ENCODE measurements around the gene TCHP.

The TCHP gene

DNA sequence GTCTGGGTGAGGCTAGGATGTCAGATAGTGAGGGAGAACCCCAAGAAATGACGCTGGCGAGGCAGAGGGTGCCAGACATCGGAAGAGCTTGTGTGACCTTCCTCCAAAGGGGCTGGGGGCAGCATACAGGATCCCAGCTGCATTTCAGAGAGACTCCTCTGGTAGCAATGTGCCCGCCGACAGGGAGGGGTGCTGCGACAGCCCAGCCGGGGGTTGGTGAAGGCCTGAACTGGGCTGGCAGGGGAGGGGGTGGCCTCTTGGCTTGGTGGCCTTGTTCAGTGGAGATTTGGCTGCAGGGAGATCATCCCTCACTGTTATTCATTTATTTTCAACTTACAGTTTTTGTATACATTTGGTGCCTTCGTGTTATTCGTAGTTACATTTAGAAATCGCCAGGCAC is 5.2 kb downstream of the TCHP start:
- TF ChIP-seq, protein P1, sequence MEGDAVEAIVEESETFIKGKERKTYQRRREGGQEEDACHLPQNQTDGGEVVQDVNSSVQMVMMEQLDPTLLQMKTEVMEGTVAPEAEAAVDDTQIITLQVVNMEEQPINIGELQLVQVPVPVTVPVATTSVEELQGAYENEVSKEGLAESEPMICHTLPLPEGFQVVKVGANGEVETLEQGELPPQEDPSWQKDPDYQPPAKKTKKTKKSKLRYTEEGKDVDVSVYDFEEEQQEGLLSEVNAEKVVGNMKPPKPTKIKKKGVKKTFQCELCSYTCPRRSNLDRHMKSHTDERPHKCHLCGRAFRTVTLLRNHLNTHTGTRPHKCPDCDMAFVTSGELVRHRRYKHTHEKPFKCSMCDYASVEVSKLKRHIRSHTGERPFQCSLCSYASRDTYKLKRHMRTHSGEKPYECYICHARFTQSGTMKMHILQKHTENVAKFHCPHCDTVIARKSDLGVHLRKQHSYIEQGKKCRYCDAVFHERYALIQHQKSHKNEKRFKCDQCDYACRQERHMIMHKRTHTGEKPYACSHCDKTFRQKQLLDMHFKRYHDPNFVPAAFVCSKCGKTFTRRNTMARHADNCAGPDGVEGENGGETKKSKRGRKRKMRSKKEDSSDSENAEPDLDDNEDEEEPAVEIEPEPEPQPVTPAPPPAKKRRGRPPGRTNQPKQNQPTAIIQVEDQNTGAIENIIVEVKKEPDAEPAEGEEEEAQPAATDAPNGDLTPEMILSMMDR (IDR thresholded peaks at IDR 0.05; ENCODE audit: insufficient read depth, low read length, poor library complexity, severe bottlenecking), result no peak
- TF ChIP-seq EZH2phosphoT487 (conservative IDR thresholded peaks at IDR 0.05; ENCODE audit: low read length), result no peak
- Histone ChIP-seq H3K4me3 (ENCODE audit: insufficient read depth, low read length, poor library complexity, severe bottlenecking) (no peak overlapping the region), H3K4me2 (ENCODE audit: low read depth, low read length, poor library complexity, severe bottlenecking) (no peak overlapping the region), H2AFZ (ENCODE audit: low read depth, low read length, severe bottlenecking) (no peak overlapping the region), H3K9ac (ENCODE audit: low read length) (no peak overlapping the region), H3K36me3 (ENCODE audit: low read length) (no peaks in the 10 kb centered on the region), H3K27ac (ENCODE audit: low read depth, low read length) (no peak overlapping the region), H3K27me3 (ENCODE audit: low read length) (no peaks in the 10 kb centered on the region), H3K9me2 (replicated peaks; ENCODE audit: insufficient read depth, low read length) (no peaks in the 10 kb centered on the region), H3K9me3 (ENCODE audit: insufficient read depth, low read length) (no peaks in the 10 kb centered on the region), H3K79me2 (ENCODE audit: insufficient read depth, low read length) (peaks cover 20% of the 10 kb centered on the region), H4K20me1 (ENCODE audit: low read depth, low read length) (no peaks in the 10 kb centered on the region), H3F3A (ENCODE audit: insufficient read depth) (no peaks in the 10 kb centered on the region)

DNA sequence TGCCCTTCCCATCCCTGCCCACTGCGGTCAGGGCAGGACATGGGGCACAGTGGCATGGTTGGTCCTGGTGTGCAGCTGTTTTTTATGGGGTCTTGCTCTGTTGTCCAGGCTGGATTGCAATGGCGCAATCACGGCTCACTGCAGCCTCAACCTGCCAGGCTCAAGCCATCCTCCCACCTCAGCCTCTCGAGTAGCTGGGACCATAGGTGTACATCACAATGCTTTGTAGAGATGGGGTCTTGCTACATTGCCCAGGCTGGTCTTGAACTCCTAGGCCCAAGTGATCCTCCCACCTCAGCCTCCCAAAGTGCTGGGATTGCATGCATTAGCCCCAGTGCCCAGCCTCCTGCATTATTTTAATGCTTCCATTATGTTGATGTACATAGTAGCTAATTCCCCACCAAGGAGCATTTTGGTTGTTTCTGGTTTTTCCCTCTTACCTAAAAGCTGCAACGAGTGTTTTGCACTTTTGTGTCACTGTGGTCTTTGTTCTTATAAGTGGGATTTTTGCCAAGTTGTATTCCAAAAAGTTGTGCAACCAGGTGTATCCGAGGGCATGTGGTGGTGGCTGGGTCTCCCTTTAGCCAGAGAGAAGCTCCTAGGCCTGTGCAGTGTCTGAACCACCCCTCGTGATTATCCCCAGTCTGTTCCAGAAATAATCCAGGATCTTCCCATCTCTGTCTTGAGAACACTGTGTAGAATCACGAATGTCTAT is 10.3 kb downstream of the TCHP start:
- Histone ChIP-seq H3K9me3 (ENCODE audit: insufficient read depth, low read length) (no peaks in the 10 kb centered on the region), H3K9ac (ENCODE audit: low read length) (no peak overlapping the region), H3K4me3 (ENCODE audit: insufficient read depth, low read length, poor library complexity, severe bottlenecking) (no peak overlapping the region), H3K4me2 (ENCODE audit: low read depth, low read length, poor library complexity, severe bottlenecking) (no peak overlapping the region), H3K27ac (ENCODE audit: low read depth, low read length) (no peak overlapping the region), H3K27me3 (ENCODE audit: low read length) (no peaks in the 10 kb centered on the region), H3K9me2 (replicated peaks; ENCODE audit: insufficient read depth, low read length) (no peaks in the 10 kb centered on the region), H3K36me3 (ENCODE audit: low read length) (no peaks in the 10 kb centered on the region), H3F3A (ENCODE audit: insufficient read depth) (no peaks in the 10 kb centered on the region), H2AFZ (ENCODE audit: low read depth, low read length, severe bottlenecking) (no peak overlapping the region), H3K79me2 (ENCODE audit: insufficient read depth, low read length) (no peaks in the 10 kb centered on the region), H4K20me1 (ENCODE audit: low read depth, low read length) (no peaks in the 10 kb centered on the region)
- TF ChIP-seq EZH2phosphoT487 (conservative IDR thresholded peaks at IDR 0.05; ENCODE audit: low read length), result no peak
- TF ChIP-seq, protein P1 (IDR thresholded peaks at IDR 0.05; ENCODE audit: insufficient read depth, low read length, poor library complexity, severe bottlenecking), result no peak

DNA sequence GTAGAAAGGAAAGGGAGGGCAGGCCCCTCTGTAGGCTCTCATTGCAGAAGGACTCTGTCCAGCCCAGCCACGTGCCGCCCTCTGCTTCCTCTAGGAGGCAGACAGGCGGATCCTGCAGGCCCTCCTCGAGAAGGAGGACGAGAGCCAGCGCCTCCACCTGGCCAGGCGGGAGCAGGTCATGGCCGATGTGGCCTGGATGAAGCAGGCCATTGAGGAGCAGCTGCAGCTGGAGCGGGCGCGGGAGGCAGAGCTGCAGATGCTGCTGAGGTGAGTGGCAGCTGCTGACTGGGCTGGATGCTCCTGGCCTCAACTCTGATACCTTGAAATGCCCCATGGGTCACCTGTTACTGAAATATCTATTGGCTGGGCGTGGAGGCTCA is 10.9 kb downstream of the TCHP start:
- Histone ChIP-seq H3K9me3 (ENCODE audit: insufficient read depth, low read length) (no peaks in the 10 kb centered on the region), H3K27ac (ENCODE audit: low read depth, low read length) (no peak overlapping the region), H3K4me2 (ENCODE audit: low read depth, low read length, poor library complexity, severe bottlenecking) (no peak overlapping the region), H3K9me2 (replicated peaks; ENCODE audit: insufficient read depth, low read length) (no peaks in the 10 kb centered on the region), H3K36me3 (ENCODE audit: low read length) (peaks cover under 1% of the 10 kb centered on the region; the same call in 1 of the 2 replicates), H2AFZ (ENCODE audit: low read depth, low read length, severe bottlenecking) (no peak overlapping the region), H3K9ac (ENCODE audit: low read length) (no peak overlapping the region), H3K79me2 (ENCODE audit: insufficient read depth, low read length) (no peaks in the 10 kb centered on the region), H4K20me1 (ENCODE audit: low read depth, low read length) (no peaks in the 10 kb centered on the region), H3F3A (ENCODE audit: insufficient read depth) (no peaks in the 10 kb centered on the region), H3K27me3 (ENCODE audit: low read length) (no peaks in the 10 kb centered on the region), H3K4me3 (ENCODE audit: insufficient read depth, low read length, poor library complexity, severe bottlenecking) (no peak overlapping the region)
- TF ChIP-seq, protein P1 (IDR thresholded peaks at IDR 0.05; ENCODE audit: insufficient read depth, low read length, poor library complexity, severe bottlenecking), result no peak
- TF ChIP-seq EZH2phosphoT487 (conservative IDR thresholded peaks at IDR 0.05; ENCODE audit: low read length), result no peak
